Activated T-cell treated with anti-CD3 and anti-CD28 coated beads for 1 hour (primary cell): ENCODE measurements around the gene IFI27L2.
A peak's percentile ranks its signal among the peaks of the same experiment; 100 is the strongest.
"Not testable (repeated sequence)": the region's sequence is repeated elsewhere in the genome, so short reads cannot be mapped to it uniquely, and the experiment has no call there.

Experiments used
- DNase-seq: peaks from one replicate; pipeline ENCODE4 v3.0.0-alpha.2; 2020; ENCODE audit warnings: low read depth

Gene IFI27L2

GRCh38 chr14:94129111-94129757 is at the start of gene IFI27L2:
IFI27L2 (minus strand) TSS chr14:94129604; CDS start chr14:94129564, 40 bp downstream.
- peak; percentile 46 for DNase-seq

- DNase-seq: no peak
These were observed 48.4 kb upstream of the IFI27L2 start for GRCh38 chr14:94177806-94178205.

GRCh38 chr14:94176808-94177207 is 47.4 kb upstream of the IFI27L2 start:
- no peak for DNase-seq

DNA sequence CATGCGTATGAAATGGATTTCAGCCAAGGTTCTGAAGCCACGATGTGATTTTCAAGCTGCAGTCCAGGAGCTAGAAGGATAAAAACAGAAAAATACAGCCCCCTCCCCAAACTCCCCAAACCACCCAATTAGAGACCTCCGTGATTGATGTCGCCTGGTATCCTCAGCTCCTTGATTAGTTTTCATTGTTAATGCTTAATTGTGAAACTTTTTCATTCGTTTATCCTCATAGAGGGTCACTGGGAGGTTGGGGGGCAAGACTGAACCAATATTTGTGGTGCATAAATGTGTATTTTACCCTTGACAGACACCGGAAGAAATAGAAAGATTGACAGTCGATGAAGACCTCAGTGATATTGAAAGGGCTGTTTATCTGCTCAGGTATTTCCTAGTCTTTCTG is 46.3 kb upstream of the IFI27L2 start:
- DNase-seq: no peak

DNA sequence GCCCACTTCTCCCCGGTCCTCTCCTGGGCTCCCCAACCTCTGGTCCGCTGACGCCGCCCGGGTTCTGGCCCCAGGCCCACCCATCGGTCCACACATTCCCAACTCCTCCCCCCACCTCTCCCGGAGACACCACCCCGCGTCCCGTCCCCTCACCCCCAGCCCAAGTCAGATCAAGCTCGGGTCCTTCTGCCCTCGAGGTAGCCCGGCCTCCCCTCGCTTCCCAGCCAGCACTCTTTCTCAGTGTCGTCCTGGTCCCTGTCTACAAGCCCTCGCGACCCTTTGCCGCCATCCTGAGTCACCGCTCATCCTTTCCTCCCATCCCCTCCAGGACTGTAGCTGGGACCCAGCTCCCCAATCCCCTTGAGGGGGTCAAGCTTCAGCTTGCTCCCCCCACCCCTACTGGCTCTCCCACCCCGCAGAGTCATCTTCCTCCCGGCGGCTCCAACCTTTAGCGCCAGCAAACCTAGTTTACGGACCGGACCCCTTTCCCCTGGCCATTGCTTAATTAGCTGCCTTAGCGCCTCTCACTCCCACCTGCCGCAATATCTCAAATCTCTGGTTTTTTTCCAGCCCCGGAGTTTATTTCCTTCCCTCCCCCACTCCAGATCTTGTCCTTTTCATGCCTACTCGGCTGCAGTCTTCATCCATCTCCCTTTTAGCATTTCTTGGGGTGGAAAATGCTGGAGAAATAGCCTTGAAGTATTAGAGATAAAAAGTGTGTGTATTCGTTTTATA is 45.8 kb upstream of the IFI27L2 start:
- DNase-seq: peak; percentile 4

- DNase-seq: no peak
These were observed 45.2 kb upstream of the IFI27L2 start for GRCh38 chr14:94174604-94175010.

GRCh38 chr14:94173885-94174603 is 44.6 kb upstream of the IFI27L2 start, which contains the start of gene PPP4R4:
PPP4R4 (plus strand) TSS chr14:94174322; CDS start chr14:94174466, 144 bp downstream.
- peak; percentile 81 for DNase-seq

GRCh38 chr14:94173471-94173884 is 44.1 kb upstream of the IFI27L2 start:
- peak; percentile 6 for DNase-seq

DNA sequence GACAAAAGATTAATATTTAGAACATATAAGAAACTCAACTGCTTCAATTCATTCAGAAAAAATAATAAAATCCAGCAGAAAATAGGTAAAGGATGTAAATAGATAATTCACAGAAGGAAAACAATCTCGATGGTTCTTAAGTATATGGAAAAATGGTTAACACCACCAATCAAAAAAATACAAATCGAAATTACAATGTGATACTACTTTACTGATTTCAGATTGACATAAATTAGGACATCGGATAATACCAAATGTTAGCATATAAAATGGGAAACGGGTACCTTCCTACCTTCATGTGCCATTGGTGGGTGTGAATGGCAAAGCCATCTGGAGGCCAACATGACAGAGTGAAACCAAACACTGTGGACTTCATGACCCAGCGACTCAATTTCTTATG is 43.1 kb upstream of the IFI27L2 start:
- no peak for DNase-seq

GRCh38 chr14:94171208-94171607 is 41.8 kb upstream of the IFI27L2 start:
- no peak for DNase-seq

DNA sequence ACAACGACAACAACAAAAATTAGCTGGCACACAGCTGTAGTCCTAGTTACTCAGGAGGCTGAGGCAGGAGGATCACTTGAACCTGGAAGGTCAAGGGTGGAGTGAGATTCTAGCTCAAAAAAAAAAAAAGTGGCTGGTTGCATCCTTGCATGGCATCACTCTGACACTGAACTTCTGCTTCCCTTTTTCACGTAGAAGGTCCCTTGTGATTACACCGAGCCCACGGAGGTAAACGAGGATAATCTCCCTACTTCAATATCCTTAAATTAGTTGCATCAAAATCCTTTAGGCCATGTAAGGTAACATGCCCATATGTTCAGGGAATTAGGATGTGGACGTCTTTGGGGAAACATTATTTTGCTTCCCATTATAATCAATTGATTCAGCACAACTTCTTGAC is 40.7 kb upstream of the IFI27L2 start:
- DNase-seq: no peak

DNA sequence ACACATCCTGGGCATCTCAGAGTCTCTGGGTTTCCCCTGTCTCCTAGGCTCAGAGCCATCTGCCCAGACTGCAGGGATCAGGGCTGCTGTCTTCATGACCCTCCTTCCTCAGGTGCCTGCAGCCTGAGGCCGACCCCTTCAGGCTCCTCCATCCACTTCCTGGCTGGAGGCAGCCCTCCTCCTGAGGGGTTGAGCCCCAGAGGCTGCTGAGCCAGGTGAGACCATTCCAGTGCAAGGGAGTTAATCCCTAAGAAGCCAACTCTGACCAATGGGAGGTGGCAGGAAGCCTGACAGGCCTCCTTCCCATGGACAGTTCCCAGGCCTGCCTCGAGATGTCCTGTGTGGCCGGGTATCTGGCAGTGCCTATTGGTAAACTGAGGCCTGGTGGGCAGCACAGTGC is 36.3 kb upstream of the IFI27L2 start:
- DNase-seq: no peak

DNA sequence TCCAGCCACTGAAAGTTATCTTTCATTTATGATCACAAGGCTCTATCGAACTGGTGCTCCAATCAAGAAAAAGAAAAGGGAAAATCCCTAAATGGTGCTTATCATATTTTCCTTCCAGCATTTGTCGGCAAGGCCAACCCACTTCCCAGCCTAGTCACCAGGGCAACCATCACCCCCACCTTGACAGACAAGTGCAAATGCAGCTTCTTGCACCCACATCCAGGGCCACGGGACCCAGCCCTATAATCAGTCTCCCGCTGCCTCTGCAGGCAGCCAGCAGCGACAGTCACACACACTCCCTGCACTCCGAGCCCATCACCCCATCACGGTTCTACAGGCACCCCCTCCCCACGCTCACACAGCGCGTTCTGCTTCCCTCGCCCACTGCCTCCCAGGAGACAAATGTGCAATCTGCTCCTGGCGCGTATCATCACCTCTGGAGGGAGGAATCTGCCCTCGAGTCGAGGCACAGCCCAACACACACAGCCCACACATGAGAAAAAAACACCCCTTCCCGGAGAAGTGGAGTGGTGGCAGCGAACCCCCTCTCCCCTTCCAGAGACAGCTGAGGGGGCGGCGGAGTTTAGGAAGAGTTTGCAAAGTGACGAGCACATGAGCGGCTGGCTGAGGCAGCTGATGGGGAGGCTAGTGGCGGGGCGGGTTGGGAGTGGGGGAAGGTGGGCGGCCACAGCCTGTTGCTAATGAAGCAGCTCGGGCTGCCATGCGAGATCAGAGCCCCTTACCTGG is 35.5 kb upstream of the IFI27L2 start:
- no peak for DNase-seq

DNA sequence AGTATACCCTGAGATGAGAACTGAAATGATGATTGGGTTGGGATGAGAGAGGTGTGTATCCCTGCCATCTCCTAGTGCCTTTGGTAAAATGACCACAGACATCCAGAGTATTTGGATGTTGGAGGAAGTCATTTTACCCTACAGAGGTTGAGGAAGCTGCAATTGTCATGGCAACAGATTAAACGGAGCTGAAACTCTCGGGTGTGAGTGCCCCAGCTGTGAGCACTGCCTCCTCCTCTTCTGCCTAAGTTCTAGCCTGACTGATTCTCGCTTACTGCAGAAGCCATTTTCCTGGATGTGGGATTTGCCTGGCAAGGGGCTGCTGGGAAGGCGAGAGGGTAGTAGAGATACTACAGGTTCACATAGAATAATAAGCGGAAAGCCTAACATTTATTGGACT is 34.4 kb upstream of the IFI27L2 start:
- no peak for DNase-seq

DNA sequence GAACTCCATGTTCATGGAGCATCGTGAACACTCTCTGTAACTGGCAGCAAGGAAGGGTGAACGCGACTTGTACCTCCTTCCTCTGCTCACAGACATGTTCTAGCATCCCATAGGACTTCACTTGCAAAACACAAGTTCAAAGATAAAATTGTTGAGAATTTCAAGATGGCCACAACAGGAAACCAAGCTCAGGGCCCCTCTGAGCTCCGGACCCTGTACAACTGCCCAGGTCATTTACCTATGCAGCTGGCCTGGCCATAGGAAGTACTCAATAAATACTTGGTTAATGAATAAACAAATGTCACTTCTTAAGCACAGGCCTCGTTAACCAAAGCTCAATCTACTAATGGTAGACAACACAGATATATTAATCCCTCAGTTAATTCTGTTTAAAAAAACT is 33.1 kb upstream of the IFI27L2 start:
- no peak for DNase-seq

- no peak for DNase-seq
These were observed 32.6 kb upstream of the IFI27L2 start for GRCh38 chr14:94161981-94162380.

DNA sequence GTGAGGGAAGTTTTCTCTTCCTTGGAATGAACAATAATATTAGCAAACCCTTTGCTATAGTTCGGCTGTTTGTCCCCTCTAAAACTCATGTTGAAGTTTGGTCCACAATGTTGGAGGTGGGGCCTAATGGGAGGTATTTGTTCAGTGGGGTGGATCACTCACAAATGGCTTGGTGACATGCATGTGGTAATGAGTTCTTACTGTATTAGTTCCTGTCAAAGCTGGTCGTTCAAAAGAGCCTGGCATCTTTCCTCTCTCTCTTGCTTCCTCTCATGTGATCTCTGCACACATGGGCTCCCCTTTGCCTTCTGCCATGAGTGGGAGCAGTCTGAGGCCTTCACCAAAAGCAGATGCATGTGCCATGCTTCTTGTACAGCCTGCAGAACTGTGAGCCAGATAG is 31.7 kb upstream of the IFI27L2 start:
- DNase-seq: no peak

GRCh38 chr14:94158239-94158883 is 29.0 kb upstream of the IFI27L2 start:
- DNase-seq: no peak

DNA sequence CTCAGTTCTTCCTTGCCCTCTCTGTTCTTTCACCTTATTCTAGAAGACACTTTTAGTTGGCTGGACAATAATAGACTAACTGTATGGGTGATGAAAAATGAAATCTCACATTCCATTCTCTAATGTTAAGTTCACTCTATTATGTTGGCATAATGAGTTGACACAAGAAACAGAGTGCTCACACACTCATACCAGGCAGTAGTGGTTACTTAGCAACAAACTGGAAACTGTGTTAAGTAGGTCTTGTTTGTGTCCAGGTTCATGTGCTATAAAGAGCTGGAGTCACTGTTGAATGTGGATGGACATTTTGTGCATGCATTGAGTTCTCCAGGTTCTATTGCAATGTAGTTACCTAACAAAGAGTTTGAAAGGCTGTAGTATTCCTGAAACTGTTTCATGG is 27.8 kb upstream of the IFI27L2 start:
- DNase-seq: no peak

- DNase-seq: not testable (repeated sequence)
These were observed 26.7 kb upstream of the IFI27L2 start for GRCh38 chr14:94156143-94156542.

- no peak for DNase-seq
These were observed 24.4 kb upstream of the IFI27L2 start for GRCh38 chr14:94153750-94154342.
